SK-N-SH treated with all-trans-retinoic acid at 6 μM for 48 hours (cell line): ENCODE data around the gene CARS1.

Experiments used
- ATAC-seq: fragments of 200-7000 bp; cut with Tn5 transposase; 3 replicates; pipeline ENCODE4 v1.9.1; 2020; ENCODE audit warnings: mild to moderate bottlenecking, moderate library complexity
- CSDC2 ChIP-seq: fragments of 250-450 bp; sonication (Bioruptor Pico); IDR thresholded peaks from 2 replicates; pipeline ENCODE4 v1.5.0; 2020; ENCODE audit warnings: mild to moderate bottlenecking, moderate library complexity
- ESRRG ChIP-seq: fragments of 250-450 bp; sonication (Bioruptor Pico); IDR thresholded peaks from 2 replicates; pipeline ENCODE4 v1.6.1; 2021; ENCODE audit warnings: mild to moderate bottlenecking
- GLIS3 ChIP-seq: fragments of 250-450 bp; sonication (Bioruptor Pico); IDR thresholded peaks from 2 replicates; pipeline ENCODE4 v1.5.0; 2020; ENCODE audit warnings: mild to moderate bottlenecking, moderate library complexity
- ISL1 ChIP-seq: fragments of 250-450 bp; sonication (Bioruptor Pico); IDR thresholded peaks from 2 replicates; pipeline ENCODE4 v2.1.2; 2022; ENCODE audit warnings: mild to moderate bottlenecking, moderate library complexity
- PPARA ChIP-seq: fragments of 250-450 bp; sonication (Bioruptor Pico); IDR thresholded peaks from 2 replicates; pipeline ENCODE4 v1.5.0; 2020; ENCODE audit warnings: mild to moderate bottlenecking, borderline replicate concordance
- RARB ChIP-seq: fragments of 250-450 bp; sonication (Bioruptor Pico); IDR thresholded peaks from 2 replicates; pipeline ENCODE4 v1.8.0; 2021; ENCODE audit warnings: mild to moderate bottlenecking, moderate library complexity
- SNAI2 ChIP-seq: fragments of 250-450 bp; sonication (Bioruptor Pico); IDR thresholded peaks from 2 replicates; pipeline ENCODE4 v1.5.0; 2020; ENCODE audit warnings: mild to moderate bottlenecking, moderate library complexity
- TOX ChIP-seq: fragments of 250-450 bp; sonication (Bioruptor Pico); IDR thresholded peaks from 2 replicates; pipeline ENCODE4 v1.8.0; 2021; ENCODE audit warnings: mild to moderate bottlenecking, moderate library complexity, borderline replicate concordance
- ZC3H10 ChIP-seq: fragments of 250-450 bp; sonication (Bioruptor Pico); IDR thresholded peaks from 2 replicates; pipeline ENCODE4 v1.5.1; 2021; ENCODE audit warnings: mild to moderate bottlenecking, moderate library complexity
- ZFP3 ChIP-seq: fragments of 250-450 bp; sonication (Bioruptor Pico); IDR thresholded peaks from 2 replicates; pipeline ENCODE4 v1.5.0; 2020; ENCODE audit warnings: mild to moderate bottlenecking, moderate library complexity
- ZFP30 ChIP-seq: fragments of 450-650 bp; formaldehyde crosslinking; IDR thresholded peaks from 2 replicates; pipeline ENCODE4 v1.5.0; 2022; ENCODE audit warnings: mild to moderate bottlenecking, moderate library complexity
- ZNF565 ChIP-seq: fragments of 450-650 bp; formaldehyde crosslinking; conservative IDR thresholded peaks from 2 replicates; pipeline ENCODE4 v1.5.0; 2020; ENCODE audit warnings: low read depth, mild to moderate bottlenecking, moderate library complexity
- ZNF70 ChIP-seq: fragments of 450-650 bp; formaldehyde crosslinking; IDR thresholded peaks from 2 replicates; pipeline ENCODE4 v1.5.0; 2020; ENCODE audit warnings: mild to moderate bottlenecking, moderate library complexity
- TF ChIP-seq, protein P1 (sequence below): fragments of 250-450 bp; sonication (Bioruptor Pico); IDR thresholded peaks from 2 replicates; pipeline ENCODE4 v1.5.1; 2020; ENCODE audit warnings: low read depth, mild to moderate bottlenecking, moderate library complexity
- TF ChIP-seq, protein P2 (sequence below): fragments of 250-450 bp; sonication (Bioruptor Pico); IDR thresholded peaks from 2 replicates; pipeline ENCODE4 v1.8.0; 2020; ENCODE audit warnings: mild to moderate bottlenecking, moderate library complexity, borderline replicate concordance
- TF ChIP-seq, protein P3 (sequence below): fragments of 250-450 bp; sonication (Bioruptor Pico); IDR thresholded peaks from 2 replicates; pipeline ENCODE4 v1.8.0; 2021; ENCODE audit warnings: low read depth, mild to moderate bottlenecking, moderate library complexity, borderline replicate concordance
- TF ChIP-seq, protein P4 (sequence below): fragments of 250-450 bp; sonication (Bioruptor Pico); IDR thresholded peaks from 2 replicates; pipeline ENCODE4 v1.5.1; 2021; ENCODE audit warnings: mild to moderate bottlenecking, moderate library complexity

The CARS1 gene

DNA sequence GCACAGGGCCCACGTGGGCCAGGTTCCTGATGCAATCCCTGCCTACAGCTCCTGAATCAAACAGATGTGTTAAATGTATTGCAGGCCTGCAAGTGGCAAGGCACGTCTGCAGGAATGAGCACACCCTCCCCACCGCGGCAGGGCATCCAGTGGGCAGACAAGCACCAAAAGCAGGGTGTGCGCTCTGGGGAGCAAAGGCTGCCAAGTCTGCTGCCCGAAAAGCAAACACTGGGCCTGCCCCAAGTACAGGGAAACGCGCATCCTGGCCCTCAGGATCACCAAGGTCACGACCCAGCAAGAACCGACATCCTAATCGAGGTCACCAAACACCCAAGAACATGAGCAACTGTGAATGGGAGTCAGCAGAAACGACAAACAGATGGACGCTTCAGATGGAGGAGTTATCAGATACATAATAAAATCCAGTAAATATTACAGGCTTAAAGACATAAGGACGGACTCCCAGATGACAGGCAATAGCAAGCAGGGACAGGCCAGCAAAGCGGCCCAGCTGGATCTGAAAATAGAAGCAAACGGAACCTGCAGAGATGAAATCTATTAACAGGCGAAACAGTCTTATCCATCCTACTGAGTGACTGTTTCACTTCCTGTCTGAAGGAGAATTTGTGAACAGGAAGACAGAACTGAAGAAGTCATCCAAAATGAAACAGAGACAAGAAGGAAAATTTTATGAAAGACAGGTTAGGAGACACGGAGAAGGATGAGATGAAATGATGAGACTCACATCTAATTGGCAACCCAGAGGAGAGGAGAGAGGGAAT lies 26.7 kb downstream of the CARS1 start:
- ATAC-seq, result no peak
- no peak for TF ChIP-seq ZFP3

DNA sequence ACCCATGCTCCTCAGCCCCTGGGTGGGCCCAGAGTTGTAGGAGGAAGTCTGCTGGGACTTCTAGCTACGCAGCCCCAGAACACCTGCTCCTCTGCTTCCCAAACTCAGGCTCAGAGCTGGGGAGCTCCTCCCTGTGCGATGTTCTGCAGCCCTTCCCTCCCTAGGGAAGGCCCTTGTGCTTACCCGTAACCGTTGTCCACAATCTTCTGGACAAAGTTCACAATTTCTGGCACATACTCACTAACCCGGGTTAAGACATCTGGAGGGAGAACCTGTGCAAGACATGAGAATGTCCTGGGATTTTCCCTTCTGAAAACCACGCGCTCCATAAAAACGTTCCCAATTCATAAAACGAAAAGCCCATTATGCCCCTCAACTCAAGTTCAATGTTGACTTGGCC lies 28.4 kb downstream of the CARS1 start:
- ATAC-seq, result no peak

DNA sequence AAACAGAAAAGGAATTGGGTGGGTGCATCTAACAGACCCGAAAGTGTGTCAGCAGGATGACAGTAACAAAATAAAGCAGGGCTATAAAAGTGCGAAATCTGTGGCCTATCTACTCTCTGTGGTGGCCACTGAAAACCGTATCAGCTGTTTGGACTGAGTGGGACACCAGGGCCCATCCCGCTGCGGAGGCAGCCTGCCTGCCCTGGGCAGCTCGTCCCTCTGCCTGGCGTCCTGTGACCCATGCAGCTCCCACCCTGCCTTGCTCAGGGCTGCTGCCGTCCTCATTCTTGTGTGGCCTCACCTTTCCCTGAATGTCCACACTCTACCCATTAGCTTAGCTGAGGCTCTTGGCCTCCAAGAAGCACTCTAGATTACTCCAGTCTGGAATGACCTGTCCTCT lies 30.4 kb downstream of the CARS1 start:
- no peak for ATAC-seq
- TF ChIP-seq ISL1 (CRISPR knock-in tag) (no peak), CSDC2 (CRISPR knock-in tag) (no peak), PPARA (no peak), TOX (CRISPR knock-in tag) (no peak), ZNF565 (CRISPR knock-in tag) (no peak), RARB (CRISPR knock-in tag) (no peak)
- TF ChIP-seq, protein P1, sequence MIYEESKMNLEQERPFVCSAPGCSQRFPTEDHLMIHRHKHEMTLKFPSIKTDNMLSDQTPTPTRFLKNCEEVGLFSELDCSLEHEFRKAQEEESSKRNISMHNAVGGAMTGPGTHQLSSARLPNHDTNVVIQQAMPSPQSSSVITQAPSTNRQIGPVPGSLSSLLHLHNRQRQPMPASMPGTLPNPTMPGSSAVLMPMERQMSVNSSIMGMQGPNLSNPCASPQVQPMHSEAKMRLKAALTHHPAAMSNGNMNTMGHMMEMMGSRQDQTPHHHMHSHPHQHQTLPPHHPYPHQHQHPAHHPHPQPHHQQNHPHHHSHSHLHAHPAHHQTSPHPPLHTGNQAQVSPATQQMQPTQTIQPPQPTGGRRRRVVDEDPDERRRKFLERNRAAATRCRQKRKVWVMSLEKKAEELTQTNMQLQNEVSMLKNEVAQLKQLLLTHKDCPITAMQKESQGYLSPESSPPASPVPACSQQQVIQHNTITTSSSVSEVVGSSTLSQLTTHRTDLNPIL (CRISPR knock-in tag), result no peak
- TF ChIP-seq, protein P2, sequence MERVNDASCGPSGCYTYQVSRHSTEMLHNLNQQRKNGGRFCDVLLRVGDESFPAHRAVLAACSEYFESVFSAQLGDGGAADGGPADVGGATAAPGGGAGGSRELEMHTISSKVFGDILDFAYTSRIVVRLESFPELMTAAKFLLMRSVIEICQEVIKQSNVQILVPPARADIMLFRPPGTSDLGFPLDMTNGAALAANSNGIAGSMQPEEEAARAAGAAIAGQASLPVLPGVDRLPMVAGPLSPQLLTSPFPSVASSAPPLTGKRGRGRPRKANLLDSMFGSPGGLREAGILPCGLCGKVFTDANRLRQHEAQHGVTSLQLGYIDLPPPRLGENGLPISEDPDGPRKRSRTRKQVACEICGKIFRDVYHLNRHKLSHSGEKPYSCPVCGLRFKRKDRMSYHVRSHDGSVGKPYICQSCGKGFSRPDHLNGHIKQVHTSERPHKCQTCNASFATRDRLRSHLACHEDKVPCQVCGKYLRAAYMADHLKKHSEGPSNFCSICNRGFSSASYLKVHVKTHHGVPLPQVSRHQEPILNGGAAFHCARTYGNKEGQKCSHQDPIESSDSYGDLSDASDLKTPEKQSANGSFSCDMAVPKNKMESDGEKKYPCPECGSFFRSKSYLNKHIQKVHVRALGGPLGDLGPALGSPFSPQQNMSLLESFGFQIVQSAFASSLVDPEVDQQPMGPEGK (CRISPR knock-in tag), result no peak
- TF ChIP-seq, all 23 proteins: peak for 0

More for the DNA sequence above, 28.4 kb downstream of the CARS1 start:
- no peak for TF ChIP-seq CSDC2 (CRISPR knock-in tag)
- TF ChIP-seq, protein P1 (CRISPR knock-in tag), result no peak

DNA sequence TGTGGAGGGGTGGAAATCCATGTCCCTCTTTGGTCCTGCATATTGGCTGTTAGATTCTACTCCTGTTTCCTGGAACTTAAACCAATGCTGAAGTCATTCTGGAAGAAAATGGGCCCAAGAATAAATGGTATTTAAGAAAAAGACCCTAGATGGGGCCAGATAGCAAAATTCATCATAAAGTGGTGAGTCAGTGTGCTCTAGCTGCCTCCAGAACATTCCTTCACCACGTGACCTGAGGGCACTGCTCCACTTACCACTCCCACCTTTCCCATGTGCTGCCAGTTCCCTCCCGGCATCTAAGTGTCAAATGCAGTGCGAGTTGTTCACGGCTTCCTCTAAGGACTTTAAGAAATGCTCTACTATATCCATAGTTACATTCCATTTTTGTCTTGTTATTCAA lies 34.2 kb downstream of the CARS1 start:
- ATAC-seq, result peak; percentile 45
- TF ChIP-seq PPARA (no peak), GLIS3 (CRISPR knock-in tag) (no peak), CSDC2 (CRISPR knock-in tag) (no peak), ZFP3 (no peak), ZNF70 (CRISPR knock-in tag) (no peak), ZFP30 (CRISPR knock-in tag) (no peak), ZC3H10 (CRISPR knock-in tag) (no peak), ESRRG (no peak)
- TF ChIP-seq, protein P3, sequence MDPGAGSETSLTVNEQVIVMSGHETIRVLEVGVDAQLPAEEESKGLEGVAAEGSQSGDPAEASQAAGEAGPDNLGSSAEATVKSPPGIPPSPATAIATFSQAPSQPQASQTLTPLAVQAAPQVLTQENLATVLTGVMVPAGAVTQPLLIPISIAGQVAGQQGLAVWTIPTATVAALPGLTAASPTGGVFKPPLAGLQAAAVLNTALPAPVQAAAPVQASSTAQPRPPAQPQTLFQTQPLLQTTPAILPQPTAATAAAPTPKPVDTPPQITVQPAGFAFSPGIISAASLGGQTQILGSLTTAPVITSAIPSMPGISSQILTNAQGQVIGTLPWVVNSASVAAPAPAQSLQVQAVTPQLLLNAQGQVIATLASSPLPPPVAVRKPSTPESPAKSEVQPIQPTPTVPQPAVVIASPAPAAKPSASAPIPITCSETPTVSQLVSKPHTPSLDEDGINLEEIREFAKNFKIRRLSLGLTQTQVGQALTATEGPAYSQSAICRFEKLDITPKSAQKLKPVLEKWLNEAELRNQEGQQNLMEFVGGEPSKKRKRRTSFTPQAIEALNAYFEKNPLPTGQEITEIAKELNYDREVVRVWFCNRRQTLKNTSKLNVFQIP, result no peak
- TF ChIP-seq, protein P4, sequence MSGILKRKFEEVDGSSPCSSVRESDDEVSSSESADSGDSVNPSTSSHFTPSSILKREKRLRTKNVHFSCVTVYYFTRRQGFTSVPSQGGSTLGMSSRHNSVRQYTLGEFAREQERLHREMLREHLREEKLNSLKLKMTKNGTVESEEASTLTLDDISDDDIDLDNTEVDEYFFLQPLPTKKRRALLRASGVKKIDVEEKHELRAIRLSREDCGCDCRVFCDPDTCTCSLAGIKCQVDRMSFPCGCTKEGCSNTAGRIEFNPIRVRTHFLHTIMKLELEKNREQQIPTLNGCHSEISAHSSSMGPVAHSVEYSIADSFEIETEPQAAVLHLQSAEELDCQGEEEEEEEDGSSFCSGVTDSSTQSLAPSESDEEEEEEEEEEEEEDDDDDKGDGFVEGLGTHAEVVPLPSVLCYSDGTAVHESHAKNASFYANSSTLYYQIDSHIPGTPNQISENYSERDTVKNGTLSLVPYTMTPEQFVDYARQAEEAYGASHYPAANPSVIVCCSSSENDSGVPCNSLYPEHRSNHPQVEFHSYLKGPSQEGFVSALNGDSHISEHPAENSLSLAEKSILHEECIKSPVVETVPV, result no peak

DNA sequence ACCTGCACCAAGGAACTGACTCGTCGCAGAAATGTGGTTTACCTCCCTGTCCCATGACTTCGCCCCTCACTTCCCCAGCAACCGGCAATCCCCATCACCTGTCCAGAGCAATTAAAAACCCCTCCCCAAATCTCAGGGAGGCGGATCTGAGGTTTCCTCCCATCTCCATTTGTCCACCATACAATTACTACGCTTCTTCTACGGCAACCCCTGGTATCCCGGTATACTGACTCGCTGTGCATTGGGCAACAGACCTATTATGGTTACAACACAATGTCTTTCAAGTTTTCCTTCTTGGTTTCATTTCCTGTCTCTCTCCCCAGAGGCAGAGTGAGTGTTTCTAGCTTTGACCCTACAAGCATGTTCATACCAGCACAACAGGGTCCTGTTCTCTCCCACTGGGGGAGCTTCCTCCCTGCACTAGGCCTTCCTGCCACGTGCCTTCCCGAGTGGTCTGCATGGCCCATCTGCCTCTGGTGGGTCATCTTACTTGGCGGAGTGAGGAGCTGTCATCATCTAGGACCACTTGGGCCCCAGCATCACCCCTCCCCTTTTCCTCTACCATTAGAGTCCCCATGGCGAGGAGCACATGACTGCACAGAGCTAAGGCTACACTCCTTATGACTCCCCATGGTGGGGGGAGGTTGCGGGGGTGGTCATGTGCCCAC lies 34.8 kb downstream of the CARS1 start:
- TF ChIP-seq SNAI2 (CRISPR knock-in tag) (no peak), ESRRG (no peak)
- TF ChIP-seq, protein P4, result no peak
- no peak for ATAC-seq
